Measurements from ENCODE around the gene KCNN4.

The KCNN4 gene

GRCh38 chr19:43727593-43727853 lies 53.2 kb downstream of the KCNN4 start:
- no peaks in the 10 kb centered on the region for H3K4me1 Mint-ChIP-seq
- no peak overlapping the region for H3K4me3 Mint-ChIP-seq
- no peaks in the 10 kb centered on the region for H3K9me3 Mint-ChIP-seq
- ATAC-seq (no peak), DNase-seq (ENCODE audit: low spot score in 2 of 2) (no peak)
- H3K36me3 Mint-ChIP-seq, result peaks cover 37% of the 10 kb centered on the region
- H3K27ac Mint-ChIP-seq, result no peak overlapping the region

- Mint-ChIP-seq H3K4me3 (no peak overlapping the region), H3K36me3 (peaks cover 32% of the 10 kb centered on the region), H3K9me3 (no peaks in the 10 kb centered on the region), H3K4me1 (no peaks in the 10 kb centered on the region), H3K27ac (no peak overlapping the region)
- no peak for DNase-seq (ENCODE audit: low spot score in 2 of 2)
- no peak for ATAC-seq
Observed at GRCh38 chr19:43726736-43727592, 53.8 kb downstream of the KCNN4 start.

GRCh38 chr19:43725468-43725867 lies 55.3 kb downstream of the KCNN4 start:
- Mint-ChIP-seq H3K4me3 (no peak overlapping the region), H3K9me3 (no peaks in the 10 kb centered on the region), H3K27ac (no peak overlapping the region), H3K4me1 (no peaks in the 10 kb centered on the region), H3K36me3 (peaks cover 19% of the 10 kb centered on the region)
- no peak for ATAC-seq
- DNase-seq (ENCODE audit: low spot score in 2 of 2), result no peak

GRCh38 chr19:43724896-43725295 lies 55.9 kb downstream of the KCNN4 start:
- no peaks in the 10 kb centered on the region for H3K4me1 Mint-ChIP-seq
- no peak overlapping the region for H3K4me3 Mint-ChIP-seq
- DNase-seq (ENCODE audit: low spot score in 2 of 2) (no peak), ATAC-seq (no peak)
- H3K27ac Mint-ChIP-seq, result no peak overlapping the region
- peaks cover 13% of the 10 kb centered on the region for H3K36me3 Mint-ChIP-seq
- H3K9me3 Mint-ChIP-seq, result no peaks in the 10 kb centered on the region

- Mint-ChIP-seq H3K4me3 (no peak overlapping the region), H3K36me3 (peaks cover 6% of the 10 kb centered on the region), H3K4me1 (no peaks in the 10 kb centered on the region), H3K27ac (no peak overlapping the region), H3K9me3 (no peaks in the 10 kb centered on the region)
- DNase-seq (ENCODE audit: low spot score in 2 of 2) (no peak), ATAC-seq (no peak)
Observed at GRCh38 chr19:43723588-43723987, 57.2 kb downstream of the KCNN4 start.

- DNase-seq (ENCODE audit: low spot score in 2 of 2) (no peak), ATAC-seq (peak; percentile 84)
- Mint-ChIP-seq H3K4me3 (no peak overlapping the region), H3K36me3 (no peaks in the 10 kb centered on the region), H3K9me3 (no peaks in the 10 kb centered on the region), H3K27ac (peak overlapping the region; percentile 64), H3K4me1 (no peaks in the 10 kb centered on the region)
Observed at GRCh38 chr19:43721469-43722048, 59.2 kb downstream of the KCNN4 start.

GRCh38 chr19:43720936-43721335 lies 59.8 kb downstream of the KCNN4 start:
- H3K4me3 Mint-ChIP-seq, result no peak overlapping the region
- no peaks in the 10 kb centered on the region for H3K4me1 Mint-ChIP-seq
- no peak for DNase-seq (ENCODE audit: low spot score in 2 of 2)
- ATAC-seq, result no peak
- no peaks in the 10 kb centered on the region for H3K9me3 Mint-ChIP-seq
- no peaks in the 10 kb centered on the region for H3K36me3 Mint-ChIP-seq
- H3K27ac Mint-ChIP-seq, result peak overlapping the region; percentile 64

- Mint-ChIP-seq H3K4me3 (no peak overlapping the region), H3K4me1 (no peaks in the 10 kb centered on the region), H3K9me3 (no peaks in the 10 kb centered on the region), H3K27ac (no peak overlapping the region), H3K36me3 (no peaks in the 10 kb centered on the region)
- ATAC-seq (no peak), DNase-seq (ENCODE audit: low spot score in 2 of 2) (no peak)
Observed at GRCh38 chr19:43719918-43720317, 60.9 kb downstream of the KCNN4 start.

- no peaks in the 10 kb centered on the region for H3K4me1 Mint-ChIP-seq
- no peak overlapping the region for H3K4me3 Mint-ChIP-seq
- DNase-seq (ENCODE audit: low spot score in 2 of 2) (no peak), ATAC-seq (no peak)
- no peak overlapping the region for H3K27ac Mint-ChIP-seq
- H3K9me3 Mint-ChIP-seq, result no peaks in the 10 kb centered on the region
- H3K36me3 Mint-ChIP-seq, result no peaks in the 10 kb centered on the region
Observed at GRCh38 chr19:43719378-43719868, 61.4 kb downstream of the KCNN4 start.

- H3K4me3 Mint-ChIP-seq, result no peak overlapping the region
- DNase-seq (ENCODE audit: low spot score in 2 of 2) (no peak), ATAC-seq (no peak)
- no peaks in the 10 kb centered on the region for H3K4me1 Mint-ChIP-seq
- H3K36me3 Mint-ChIP-seq, result no peaks in the 10 kb centered on the region
- no peak overlapping the region for H3K27ac Mint-ChIP-seq
- no peaks in the 10 kb centered on the region for H3K9me3 Mint-ChIP-seq
Observed at GRCh38 chr19:43718627-43719377, 62.0 kb downstream of the KCNN4 start.

All from stimulated activated effector memory CD8-positive, alpha-beta T cell treated with anti-CD3 and anti-CD28 coated beads, Interleukin-12 subunit alpha, Interleukin-12 subunit beta, amount 100 ng/mL, for 72 hours (primary cell).